Kidney (tissue), 14 donors: ENCODE data around the gene CHFR. TPM values are rescaled to one million over a fixed set of nuclear protein-coding genes. Genes with fewer than 3 reads are reported as not detected.
"Not testable (repeated sequence)": the region's sequence is repeated elsewhere in the genome, so short reads cannot be mapped to it uniquely, and the experiment has no call there.

ENCODE experiments used
- DNase-seq, 5 donors: peaks; one replicate each; pipeline ENCODE4 v3.0.0-alpha.2; 2013 to 2020
- FAIRE-seq: peaks from 2 replicates; lab custom pipeline; 2012; peaks lifted over from hg19 to GRCh38; lab: Jason Lieb, UNC
- H3K27ac ChIP-seq, 2 donors: one replicate each; pipeline ENCODE4 v1.7.0; 2013; ENCODE audit warnings: low read depth in 2 of 2, low read length in 2 of 2, inconsistent platforms in 1 of 2
- H3K27me3 ChIP-seq: one replicate; pipeline ENCODE4 v1.7.1; 2013; ENCODE audit warnings: low read length, inconsistent platforms; ENCODE audit not compliant: control insufficient read depth, insufficient read depth
- H3K36me3 ChIP-seq, 3 donors: one replicate each; pipeline versions ENCODE4 v1.7.0 to v1.7.1; 2013; ENCODE audit warnings: low read length in 3 of 3, control low read depth in 1 of 3, inconsistent platforms in 1 of 3; ENCODE audit not compliant: insufficient read depth in 3 of 3, control insufficient read depth in 2 of 3
- H3K4me1 ChIP-seq, 3 donors: one replicate each; pipeline versions ENCODE4 v1.7.0 to v1.7.1; 2013; ENCODE audit warnings: low read length in 3 of 3, inconsistent platforms in 1 of 3, low read depth in 1 of 3; ENCODE audit not compliant: control insufficient read depth in 2 of 3, insufficient read depth in 2 of 3
- H3K4me3 ChIP-seq, 3 donors: one replicate each; pipeline versions ENCODE4 v1.7.0 to v1.8.1; 2013; ENCODE audit warnings: low read length in 3 of 3, control low read depth in 1 of 3, inconsistent platforms in 1 of 3
- H3K9ac ChIP-seq, 3 donors: one replicate each; pipeline versions ENCODE4 v1.7.0 to v1.7.1; 2013; ENCODE audit warnings: low read length in 3 of 3, control low read depth in 1 of 3, inconsistent platforms in 1 of 3
- H3K9me3 ChIP-seq, 3 donors: one replicate each; pipeline versions ENCODE4 v1.7.0 to v1.7.1; 2013; ENCODE audit warnings: low read length in 3 of 3, control low read depth in 1 of 3, inconsistent platforms in 1 of 3; ENCODE audit not compliant: control insufficient read depth in 2 of 3, insufficient read depth in 1 of 3
- intact Hi-C: fragments of 100-400 bp; cut with DNase I; formaldehyde crosslinking; loops from one replicate; pipeline ENCODE4 v1.11.1; 2022
- polyA plus RNA-seq: library from polyadenylated mRNA; stranded (reverse); fragments of 350-450 nt; fragmentation: Illumina TruSeq; extraction: RNeasy Lipid Tissue Mini Kit (QIAGEN cat#74804); gene quantifications from one replicate; pipeline ENCODE4 v1.2.3, GENCODE V29; 2014; ENCODE audit warnings: low read depth, low replicate concordance; ENCODE audit not compliant: insufficient read depth
- total RNA-seq: library from RNA; stranded (reverse); fragmentation: NEBNext Ultra II Directional; extraction: Animal tissue kit (Norgen Biotek cat#: 25700); gene quantifications from one replicate; pipeline ENCODE4 v1.2.1, GENCODE V29; 2021
- TF ChIP-seq, protein P1 (sequence below): IDR thresholded peaks from 3 replicates; pipeline ENCODE4 v1.5.1; 2012; ENCODE audit warnings: mild to moderate bottlenecking, moderate library complexity, borderline replicate concordance; ENCODE audit not compliant: insufficient read depth; ENCODE audit errors: extremely low read depth
- donor health status: control.
- donor health status: control.
- donor health status: control.
- donor health status: control.
- donor health status: control.
- donor health status: DM: yes; HTN: yes; CAD: no.
- donor health status: Normal renal cell carcinoma (clear cell type).

Gene CHFR
- total and polyA plus RNA-seq, 2 donors from 2014 or later: 8.3 to 37.3 TPM

- intact Hi-C loops: no loop called here
- H3K4me1 ChIP-seq: no peaks in the 10 kb centered on the region
These were observed 50.5 kb downstream of the CHFR start for GRCh38 chr12:132836795-132837331.

DNA sequence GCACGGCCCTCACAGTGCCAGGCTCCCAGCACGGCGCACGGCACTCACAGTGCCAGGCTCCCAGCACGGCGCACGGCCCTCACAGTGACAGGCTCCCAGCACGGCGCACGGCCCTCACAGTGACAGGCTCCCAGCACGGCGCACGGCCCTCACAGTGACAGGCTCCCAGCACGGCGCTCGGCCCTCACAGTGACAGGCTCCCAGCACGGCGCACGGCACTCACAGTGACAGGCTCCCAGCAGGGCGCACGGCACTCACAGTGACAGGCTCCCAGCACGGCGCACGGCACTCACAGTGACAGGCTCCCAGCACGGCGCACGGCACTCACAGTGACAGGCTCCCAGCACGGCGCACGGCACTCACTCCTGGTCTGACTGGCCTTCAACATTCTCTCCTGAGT is 51.2 kb downstream of the CHFR start:
- H3K9me3 ChIP-seq, FAIRE-seq, H3K27ac ChIP-seq, H3K9ac ChIP-seq, DNase-seq, H3K27me3 ChIP-seq, H3K4me3 ChIP-seq, intact Hi-C loops, H3K4me1 ChIP-seq: not testable (repeated sequence)
- H3K36me3 ChIP-seq: peaks cover 0 to 13% (median 7%) of the 10 kb centered on the region in 3 donors

More at GRCh38 chr12:132836795-132837331, 50.5 kb downstream of the CHFR start:
- Histone ChIP-seq H3K9ac (no peak overlapping the region), H3K36me3 (peaks cover 0 to 16% (median 7%) of the 10 kb centered on the region in 3 donors), H3K27me3 (no peaks in the 10 kb centered on the region), H3K4me3 (no peak overlapping the region), H3K9me3 (no peaks in the 10 kb centered on the region), H3K27ac (no peak overlapping the region)
- DNase-seq: no peak
- FAIRE-seq: no peak
- TF ChIP-seq, protein P1, sequence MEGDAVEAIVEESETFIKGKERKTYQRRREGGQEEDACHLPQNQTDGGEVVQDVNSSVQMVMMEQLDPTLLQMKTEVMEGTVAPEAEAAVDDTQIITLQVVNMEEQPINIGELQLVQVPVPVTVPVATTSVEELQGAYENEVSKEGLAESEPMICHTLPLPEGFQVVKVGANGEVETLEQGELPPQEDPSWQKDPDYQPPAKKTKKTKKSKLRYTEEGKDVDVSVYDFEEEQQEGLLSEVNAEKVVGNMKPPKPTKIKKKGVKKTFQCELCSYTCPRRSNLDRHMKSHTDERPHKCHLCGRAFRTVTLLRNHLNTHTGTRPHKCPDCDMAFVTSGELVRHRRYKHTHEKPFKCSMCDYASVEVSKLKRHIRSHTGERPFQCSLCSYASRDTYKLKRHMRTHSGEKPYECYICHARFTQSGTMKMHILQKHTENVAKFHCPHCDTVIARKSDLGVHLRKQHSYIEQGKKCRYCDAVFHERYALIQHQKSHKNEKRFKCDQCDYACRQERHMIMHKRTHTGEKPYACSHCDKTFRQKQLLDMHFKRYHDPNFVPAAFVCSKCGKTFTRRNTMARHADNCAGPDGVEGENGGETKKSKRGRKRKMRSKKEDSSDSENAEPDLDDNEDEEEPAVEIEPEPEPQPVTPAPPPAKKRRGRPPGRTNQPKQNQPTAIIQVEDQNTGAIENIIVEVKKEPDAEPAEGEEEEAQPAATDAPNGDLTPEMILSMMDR: no peak

DNA sequence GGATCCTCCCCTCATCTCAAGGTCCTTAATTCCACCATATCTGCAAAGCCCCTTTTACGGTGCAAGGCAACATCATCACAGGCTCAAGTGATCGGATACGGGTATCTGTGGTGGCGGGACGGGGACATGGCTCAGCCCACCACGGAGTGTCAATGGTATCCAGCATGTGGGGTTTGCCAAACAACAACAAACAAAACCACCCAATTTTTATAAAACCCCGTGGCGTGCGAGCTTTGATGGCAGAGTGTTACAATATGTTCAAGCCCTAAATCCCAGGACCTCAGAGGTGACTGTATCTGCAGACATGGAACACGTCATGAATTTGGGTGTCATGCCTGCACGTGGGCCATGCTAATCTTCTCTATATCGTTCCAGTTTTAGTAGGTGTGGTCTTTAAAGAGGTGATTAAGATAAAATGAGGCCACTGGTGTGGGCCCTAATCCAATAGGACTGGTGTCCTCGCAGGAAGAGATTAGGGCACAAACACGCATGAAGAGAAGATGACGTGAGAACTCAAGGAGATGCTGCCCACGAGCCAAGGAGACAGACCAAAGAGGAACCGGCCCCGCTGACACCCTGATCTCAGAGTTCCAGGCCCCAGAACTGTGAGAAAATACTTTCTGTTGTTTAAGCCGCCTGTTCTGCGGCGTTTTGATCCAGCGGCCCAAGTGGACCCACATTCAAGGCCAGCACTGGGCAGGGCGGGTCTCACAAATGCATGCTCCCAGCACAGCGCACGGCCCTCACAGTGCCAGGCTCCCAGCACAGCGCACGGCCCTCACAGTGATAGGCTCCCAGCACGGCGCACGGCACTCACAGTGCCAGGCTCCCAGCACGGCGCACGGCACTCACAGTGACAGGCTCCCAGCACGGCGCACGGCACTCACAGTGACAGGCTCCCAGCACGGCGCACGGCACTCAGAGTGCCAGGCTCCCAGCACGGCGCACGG is 52.1 kb downstream of the CHFR start:
- Histone ChIP-seq H3K9me3 (no peaks in the 10 kb centered on the region), H3K27me3 (no peaks in the 10 kb centered on the region), H3K4me3 (no peak overlapping the region), H3K27ac (no peak overlapping the region), H3K9ac (no peak overlapping the region), H3K4me1 (no peaks in the 10 kb centered on the region), H3K36me3 (peaks cover 0 to 8% (median 5%) of the 10 kb centered on the region in 3 donors)
- intact Hi-C loops: no loop called here
- TF ChIP-seq, protein P1: no peak
- no peak for DNase-seq
- no peak for FAIRE-seq

DNA sequence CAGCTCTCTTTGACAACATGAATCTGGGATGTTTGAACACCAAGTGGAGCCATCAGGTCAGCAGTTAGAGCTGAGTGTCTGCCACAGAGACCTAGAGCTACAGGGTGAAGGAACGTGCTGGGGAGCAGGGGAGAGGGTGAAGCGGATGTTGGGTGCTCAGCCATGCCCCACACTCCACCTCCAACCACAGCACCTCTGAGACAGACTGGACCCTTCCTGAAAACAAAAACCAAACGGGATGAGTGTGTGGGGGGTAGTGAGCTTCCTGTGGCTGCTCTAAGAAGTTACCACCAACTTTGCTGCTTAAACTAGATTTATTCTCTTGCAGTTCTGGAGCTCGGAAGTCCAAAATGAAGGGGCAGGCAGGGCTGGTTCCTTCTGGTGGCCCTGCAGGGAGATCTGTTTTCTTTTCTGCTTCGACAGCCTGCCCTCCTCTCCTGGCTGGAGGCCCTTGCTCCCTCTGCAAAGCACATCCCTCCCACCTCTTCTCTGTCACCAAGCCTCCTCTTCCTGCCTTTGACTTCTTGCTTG is 53.2 kb downstream of the CHFR start:
- DNase-seq (no peak), FAIRE-seq (no peak)

More for the DNA sequence above, 53.2 kb downstream of the CHFR start:
- Histone ChIP-seq H3K4me3 (no peak overlapping the region), H3K9ac (no peak overlapping the region), H3K27ac (no peak overlapping the region), H3K9me3 (no peaks in the 10 kb centered on the region), H3K27me3 (no peaks in the 10 kb centered on the region), H3K36me3 (peaks cover 0 to 5% (median 3%) of the 10 kb centered on the region in 3 donors), H3K4me1 (no peaks in the 10 kb centered on the region)
- TF ChIP-seq, protein P1: no peak
- intact Hi-C loops: no loop called here
